Rectal smooth muscle tissue (tissue), 1 donor: ENCODE results near the gene NSFL1C.

Source experiments
- H3K27ac ChIP-seq: one replicate; pipeline ENCODE4 v1.7.0; 2013; ENCODE audit warnings: low read depth, low read length, inconsistent platforms
- H3K27me3 ChIP-seq: one replicate; pipeline ENCODE4 v1.7.0; 2013; ENCODE audit warnings: low read length; ENCODE audit not compliant: control insufficient read depth, insufficient read depth
- H3K36me3 ChIP-seq: one replicate; pipeline ENCODE4 v1.7.0; 2013; ENCODE audit warnings: low read length; ENCODE audit not compliant: control insufficient read depth, insufficient read depth
- H3K4me1 ChIP-seq: one replicate; pipeline ENCODE4 v1.7.0; 2013; ENCODE audit warnings: low read length; ENCODE audit not compliant: control insufficient read depth, insufficient read depth
- H3K4me3 ChIP-seq: one replicate; pipeline ENCODE4 v1.7.0; 2013; ENCODE audit warnings: low read length
- H3K9ac ChIP-seq: one replicate; pipeline ENCODE4 v1.7.0; 2013; ENCODE audit warnings: low read length

NSFL1C gene

GRCh38 chr20:1426231-1426849 is 40.3 kb downstream of the NSFL1C start:
- Histone ChIP-seq H3K4me1 (no peaks in the 10 kb centered on the region), H3K27me3 (no peaks in the 10 kb centered on the region), H3K36me3 (no peaks in the 10 kb centered on the region), H3K4me3 (no peak overlapping the region), H3K9ac (no peak overlapping the region), H3K27ac (no peak overlapping the region)

- H3K27ac ChIP-seq = no peak overlapping the region
- no peak overlapping the region for H3K9ac ChIP-seq
- no peaks in the 10 kb centered on the region for H3K27me3 ChIP-seq
- H3K4me3 ChIP-seq = no peak overlapping the region
- no peaks in the 10 kb centered on the region for H3K36me3 ChIP-seq
- no peaks in the 10 kb centered on the region for H3K4me1 ChIP-seq
Measured at GRCh38 chr20:1424336-1424735, 42.3 kb downstream of the NSFL1C start.

GRCh38 chr20:1423625-1424106 is 43.0 kb downstream of the NSFL1C start:
- Histone ChIP-seq H3K9ac (no peak overlapping the region), H3K27ac (no peak overlapping the region), H3K4me1 (no peaks in the 10 kb centered on the region), H3K36me3 (no peaks in the 10 kb centered on the region), H3K4me3 (no peak overlapping the region), H3K27me3 (no peaks in the 10 kb centered on the region)

- Histone ChIP-seq H3K27ac (no peak overlapping the region), H3K9ac (no peak overlapping the region)
Measured at GRCh38 chr20:1423206-1423605, 43.4 kb downstream of the NSFL1C start.

GRCh38 chr20:1422753-1423152 is 43.9 kb downstream of the NSFL1C start:
- H3K4me1 ChIP-seq = no peaks in the 10 kb centered on the region
- no peak overlapping the region for H3K9ac ChIP-seq
- no peak overlapping the region for H3K4me3 ChIP-seq
- no peaks in the 10 kb centered on the region for H3K36me3 ChIP-seq
- H3K27me3 ChIP-seq = no peaks in the 10 kb centered on the region
- H3K27ac ChIP-seq = no peak overlapping the region

More at GRCh38 chr20:1423206-1423605, 43.4 kb downstream of the NSFL1C start:
- H3K4me3 ChIP-seq = no peak overlapping the region
- no peaks in the 10 kb centered on the region for H3K36me3 ChIP-seq
- no peaks in the 10 kb centered on the region for H3K27me3 ChIP-seq
- H3K4me1 ChIP-seq = no peaks in the 10 kb centered on the region

GRCh38 chr20:1420066-1420465 is 46.6 kb downstream of the NSFL1C start:
- H3K4me3 ChIP-seq = no peak overlapping the region
- no peak overlapping the region for H3K9ac ChIP-seq
- no peaks in the 10 kb centered on the region for H3K27me3 ChIP-seq
- H3K4me1 ChIP-seq = no peaks in the 10 kb centered on the region
- no peak overlapping the region for H3K27ac ChIP-seq
- H3K36me3 ChIP-seq = no peaks in the 10 kb centered on the region

- Histone ChIP-seq H3K27me3 (no peaks in the 10 kb centered on the region), H3K36me3 (no peaks in the 10 kb centered on the region), H3K9ac (no peak overlapping the region), H3K27ac (no peak overlapping the region), H3K4me1 (no peaks in the 10 kb centered on the region), H3K4me3 (no peak overlapping the region)
Measured at GRCh38 chr20:1418350-1418749, 48.3 kb downstream of the NSFL1C start.

- Histone ChIP-seq H3K27ac (no peak overlapping the region), H3K4me1 (no peaks in the 10 kb centered on the region), H3K27me3 (no peaks in the 10 kb centered on the region), H3K36me3 (no peaks in the 10 kb centered on the region), H3K9ac (no peak overlapping the region), H3K4me3 (no peak overlapping the region)
Measured at GRCh38 chr20:1417790-1418189, 48.9 kb downstream of the NSFL1C start.

- Histone ChIP-seq H3K27ac (no peak overlapping the region), H3K4me1 (no peaks in the 10 kb centered on the region), H3K27me3 (no peaks in the 10 kb centered on the region)
Measured at GRCh38 chr20:1417273-1417672, 49.4 kb downstream of the NSFL1C start.

GRCh38 chr20:1415667-1416468 is 50.8 kb downstream of the NSFL1C start:
- no peaks in the 10 kb centered on the region for H3K4me1 ChIP-seq
- no peak overlapping the region for H3K27ac ChIP-seq
- H3K4me3 ChIP-seq = no peak overlapping the region
- no peaks in the 10 kb centered on the region for H3K27me3 ChIP-seq
- no peaks in the 10 kb centered on the region for H3K36me3 ChIP-seq
- no peak overlapping the region for H3K9ac ChIP-seq

More at GRCh38 chr20:1417273-1417672, 49.4 kb downstream of the NSFL1C start:
- no peak overlapping the region for H3K4me3 ChIP-seq
- H3K36me3 ChIP-seq = no peaks in the 10 kb centered on the region
- H3K9ac ChIP-seq = no peak overlapping the region

GRCh38 chr20:1414982-1415381 is 51.7 kb downstream of the NSFL1C start:
- no peak overlapping the region for H3K9ac ChIP-seq

GRCh38 chr20:1405801-1406200 is 60.8 kb downstream of the NSFL1C start:
- Histone ChIP-seq H3K9ac (no peak overlapping the region), H3K27me3 (no peaks in the 10 kb centered on the region), H3K27ac (no peak overlapping the region), H3K4me3 (no peak overlapping the region), H3K4me1 (no peaks in the 10 kb centered on the region), H3K36me3 (no peaks in the 10 kb centered on the region)

More at GRCh38 chr20:1414982-1415381, 51.7 kb downstream of the NSFL1C start:
- no peak overlapping the region for H3K4me3 ChIP-seq
- no peak overlapping the region for H3K27ac ChIP-seq
- H3K36me3 ChIP-seq = no peaks in the 10 kb centered on the region
- no peaks in the 10 kb centered on the region for H3K27me3 ChIP-seq
- H3K4me1 ChIP-seq = no peaks in the 10 kb centered on the region
